HepG2 (cell line): Measurements from ENCODE around the gene ZSWIM8. TPM values are rescaled to one million over a fixed set of nuclear protein-coding genes. Genes with fewer than 3 reads are reported as not detected.

Experiments
- CREB1 ChIP-seq, 2 experiments: fragments of 450-650 bp in 1 of 2; IDR thresholded peaks; 2 replicates each; pipeline ENCODE4 v1.6.1; 2016 to 2017; ENCODE audit warnings: control low read depth in 1 of 2, mild to moderate bottlenecking in 1 of 2, missing compliant biosample characterization in 1 of 2, missing genetic modification characterization in 1 of 2
- HES4 ChIP-seq: sonication (generic); formaldehyde crosslinking; IDR thresholded peaks from 2 replicates; pipeline ENCODE4 v1.9.0; 2021; ENCODE audit warnings: mild to moderate bottlenecking, missing genetic modification reagents, borderline replicate concordance
- LCORL ChIP-seq, 2 experiments: fragments of 450-650 bp in 1 of 2; sonication (generic) in 1 of 2; formaldehyde crosslinking in 1 of 2; IDR thresholded peaks; 2 replicates each; pipeline versions ENCODE4 v1.5.0 to v1.6.1; 2017 to 2020; ENCODE audit warnings: antibody characterized with exemption in 1 of 2, missing genetic modification reagents in 1 of 2
- MEIS2 ChIP-seq: sonication (generic); formaldehyde crosslinking; IDR thresholded peaks from 2 replicates; pipeline ENCODE4 v1.9.0; 2021; ENCODE audit warnings: mild to moderate bottlenecking, missing genetic modification reagents
- RBM39 ChIP-seq: fragments of 200-400 bp; formaldehyde crosslinking; IDR thresholded peaks from one replicate; pipeline ENCODE4 v1.6.1; 2018; ENCODE audit warnings: antibody characterized with exemption, mild to moderate bottlenecking, low read depth, low read length; ENCODE audit not compliant: poor library complexity, severe bottlenecking
- TCF7 ChIP-seq: sonication (generic); IDR thresholded peaks from 2 replicates; pipeline ENCODE4 v1.6.1; 2016; ENCODE audit warnings: antibody characterized with exemption, low read depth
- ZBTB3 ChIP-seq: sonication (generic); formaldehyde crosslinking; IDR thresholded peaks from 2 replicates; pipeline ENCODE4 v1.4.0; 2020; ENCODE audit warnings: low read depth, mild to moderate bottlenecking, moderate library complexity, missing genetic modification reagents, borderline replicate concordance
- ZNF296 ChIP-seq: sonication (generic); formaldehyde crosslinking; conservative IDR thresholded peaks from 2 replicates; pipeline ENCODE4 v1.5.0; 2020; ENCODE audit warnings: mild to moderate bottlenecking, missing genetic modification reagents
- ZNF749 ChIP-seq: sonication (generic); formaldehyde crosslinking; IDR thresholded peaks from 2 replicates; pipeline ENCODE4 v1.8.0; 2022; ENCODE audit warnings: mild to moderate bottlenecking, missing genetic modification reagents, moderate library complexity, borderline replicate concordance
- polyA plus RNA-seq, 8 experiments: library from polyadenylated mRNA; depleted of rRNA in 3 of 8; stranded (reverse) in 7 of 8; unstranded in 1 of 8; fragments of >200 nt; fragmentation: Illumina TruSeq in 4 of 8; extraction: Trizol in 4 of 8; gene quantifications; 2 replicates each; pipeline versions ENCODE4 v1.2.1 to v1.2.3, GENCODE V29; 2011 to 2016; ENCODE audit warnings: low read depth in 4 of 8, missing spikeins in 1 of 8, mixed read lengths in 1 of 8; ENCODE audit not compliant: insufficient read depth in 1 of 8
- total RNA-seq, 5 experiments: library from RNA; depleted of rRNA; stranded (reverse); fragments of >200 nt; fragmentation: Illumina TruSeq; extraction: Trizol; gene quantifications; 2 replicates each; pipeline ENCODE4 v1.2.3, GENCODE V29; 2016; ENCODE audit warnings: low read depth in 1 of 5
- TF ChIP-seq, protein P1 (sequence below), 2 experiments: sonication (generic) in 1 of 2; formaldehyde crosslinking in 1 of 2; IDR thresholded peaks; 2 replicates each; pipeline versions ENCODE4 v1.4.0 to v1.6.1; 2018 to 2020; ENCODE audit warnings: missing genetic modification reagents in 2 of 2, borderline replicate concordance in 1 of 2, low read depth in 1 of 2, mild to moderate bottlenecking in 1 of 2, missing biosample characterization in 1 of 2
- TF ChIP-seq, protein P2 (sequence below): sonication (generic); formaldehyde crosslinking; IDR thresholded peaks from 2 replicates; pipeline ENCODE4 v1.5.0; 2020; ENCODE audit warnings: mild to moderate bottlenecking, missing genetic modification reagents, borderline replicate concordance
- TF ChIP-seq, protein P3 (sequence below): sonication (generic); formaldehyde crosslinking; IDR thresholded peaks from 2 replicates; pipeline ENCODE4 v1.5.1; 2020; ENCODE audit warnings: missing genetic modification reagents, mild to moderate bottlenecking, borderline replicate concordance
- TF ChIP-seq, protein P4 (sequence below): sonication (generic); formaldehyde crosslinking; IDR thresholded peaks from 2 replicates; pipeline ENCODE4 v1.4.0; 2020; ENCODE audit warnings: missing genetic modification reagents
- TF ChIP-seq, protein P5 (sequence below): sonication (generic); formaldehyde crosslinking; IDR thresholded peaks from 2 replicates; pipeline ENCODE4 v1.4.0; 2020; ENCODE audit warnings: missing genetic modification reagents

Gene ZSWIM8
- total and polyA plus RNA-seq, 2 of the 13 experiments (the other 11 are each of a cell fraction or from before 2014, with no cell fraction given): 39.9 to 98.2 TPM

DNA sequence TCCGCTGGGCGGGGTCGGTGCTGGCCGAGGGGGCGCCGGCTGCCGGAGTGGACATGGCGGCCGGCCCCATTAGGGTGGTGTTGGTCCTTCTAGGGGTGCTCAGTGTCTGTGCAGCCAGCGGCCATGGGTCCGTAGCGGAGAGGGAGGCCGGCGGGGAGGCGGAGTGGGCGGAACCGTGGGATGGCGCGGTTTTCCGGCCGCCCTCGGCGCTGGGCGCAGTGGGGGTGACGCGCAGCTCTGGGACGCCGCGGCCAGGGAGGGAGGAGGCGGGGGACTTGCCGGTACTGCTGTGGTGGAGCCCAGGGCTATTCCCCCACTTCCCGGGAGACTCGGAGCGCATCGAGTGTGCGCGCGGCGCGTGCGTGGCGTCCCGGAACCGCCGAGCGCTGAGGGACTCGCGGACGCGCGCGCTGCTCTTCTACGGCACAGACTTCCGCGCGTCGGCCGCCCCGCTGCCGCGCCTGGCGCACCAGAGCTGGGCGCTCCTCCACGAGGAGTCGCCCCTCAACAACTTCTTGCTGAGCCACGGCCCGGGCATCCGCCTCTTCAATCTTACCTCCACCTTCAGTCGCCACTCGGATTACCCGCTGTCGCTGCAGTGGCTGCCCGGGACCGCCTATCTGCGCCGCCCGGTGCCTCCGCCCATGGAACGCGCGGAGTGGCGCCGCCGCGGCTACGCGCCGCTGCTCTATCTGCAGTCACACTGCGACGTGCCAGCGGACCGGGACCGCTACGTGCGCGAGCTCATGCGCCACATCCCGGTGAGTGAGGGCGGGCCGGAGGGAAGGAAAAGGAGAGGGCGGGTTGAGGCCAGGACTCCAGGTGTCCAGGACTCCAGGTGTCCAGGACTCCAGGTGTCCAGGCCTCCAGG, 12.9 kb upstream of the ZSWIM8 start (continued):
- TF ChIP-seq, protein P1, sequence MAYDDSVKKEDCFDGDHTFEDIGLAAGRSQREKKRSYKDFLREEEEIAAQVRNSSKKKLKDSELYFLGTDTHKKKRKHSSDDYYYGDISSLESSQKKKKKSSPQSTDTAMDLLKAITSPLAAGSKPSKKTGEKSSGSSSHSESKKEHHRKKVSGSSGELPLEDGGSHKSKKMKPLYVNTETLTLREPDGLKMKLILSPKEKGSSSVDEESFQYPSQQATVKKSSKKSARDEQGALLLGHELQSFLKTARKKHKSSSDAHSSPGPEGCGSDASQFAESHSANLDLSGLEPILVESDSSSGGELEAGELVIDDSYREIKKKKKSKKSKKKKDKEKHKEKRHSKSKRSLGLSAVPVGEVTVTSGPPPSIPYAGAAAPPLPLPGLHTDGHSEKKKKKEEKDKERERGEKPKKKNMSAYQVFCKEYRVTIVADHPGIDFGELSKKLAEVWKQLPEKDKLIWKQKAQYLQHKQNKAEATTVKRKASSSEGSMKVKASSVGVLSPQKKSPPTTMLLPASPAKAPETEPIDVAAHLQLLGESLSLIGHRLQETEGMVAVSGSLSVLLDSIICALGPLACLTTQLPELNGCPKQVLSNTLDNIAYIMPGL (CRISPR knock-in tag; IDR thresholded peaks at IDR 0.05; ENCODE audit: borderline replicate concordance in 1 of 2, low read depth in 1 of 2): peak; percentile 62 to 72; a peak in 3 of 4 replicates
- 0 out of 2 replicates have a peak, but pooled peaks have one; percentile 35 for TF ChIP-seq HES4 (CRISPR knock-in tag)
- peak; percentile 94 for TF ChIP-seq ZNF296 (CRISPR knock-in tag)
- TF ChIP-seq LCORL (IDR thresholded peaks at IDR 0.05): no peak
- peak; percentile 45; the same call in 1 of the 2 replicates for TF ChIP-seq LCORL (CRISPR knock-in tag; IDR thresholded peaks at IDR 0.05)
- TF ChIP-seq ZBTB3 (CRISPR knock-in tag): no peak
- TF ChIP-seq MEIS2 (CRISPR knock-in tag): peak; percentile 23; the same call in 1 of the 2 replicates
- TF ChIP-seq, protein P2, sequence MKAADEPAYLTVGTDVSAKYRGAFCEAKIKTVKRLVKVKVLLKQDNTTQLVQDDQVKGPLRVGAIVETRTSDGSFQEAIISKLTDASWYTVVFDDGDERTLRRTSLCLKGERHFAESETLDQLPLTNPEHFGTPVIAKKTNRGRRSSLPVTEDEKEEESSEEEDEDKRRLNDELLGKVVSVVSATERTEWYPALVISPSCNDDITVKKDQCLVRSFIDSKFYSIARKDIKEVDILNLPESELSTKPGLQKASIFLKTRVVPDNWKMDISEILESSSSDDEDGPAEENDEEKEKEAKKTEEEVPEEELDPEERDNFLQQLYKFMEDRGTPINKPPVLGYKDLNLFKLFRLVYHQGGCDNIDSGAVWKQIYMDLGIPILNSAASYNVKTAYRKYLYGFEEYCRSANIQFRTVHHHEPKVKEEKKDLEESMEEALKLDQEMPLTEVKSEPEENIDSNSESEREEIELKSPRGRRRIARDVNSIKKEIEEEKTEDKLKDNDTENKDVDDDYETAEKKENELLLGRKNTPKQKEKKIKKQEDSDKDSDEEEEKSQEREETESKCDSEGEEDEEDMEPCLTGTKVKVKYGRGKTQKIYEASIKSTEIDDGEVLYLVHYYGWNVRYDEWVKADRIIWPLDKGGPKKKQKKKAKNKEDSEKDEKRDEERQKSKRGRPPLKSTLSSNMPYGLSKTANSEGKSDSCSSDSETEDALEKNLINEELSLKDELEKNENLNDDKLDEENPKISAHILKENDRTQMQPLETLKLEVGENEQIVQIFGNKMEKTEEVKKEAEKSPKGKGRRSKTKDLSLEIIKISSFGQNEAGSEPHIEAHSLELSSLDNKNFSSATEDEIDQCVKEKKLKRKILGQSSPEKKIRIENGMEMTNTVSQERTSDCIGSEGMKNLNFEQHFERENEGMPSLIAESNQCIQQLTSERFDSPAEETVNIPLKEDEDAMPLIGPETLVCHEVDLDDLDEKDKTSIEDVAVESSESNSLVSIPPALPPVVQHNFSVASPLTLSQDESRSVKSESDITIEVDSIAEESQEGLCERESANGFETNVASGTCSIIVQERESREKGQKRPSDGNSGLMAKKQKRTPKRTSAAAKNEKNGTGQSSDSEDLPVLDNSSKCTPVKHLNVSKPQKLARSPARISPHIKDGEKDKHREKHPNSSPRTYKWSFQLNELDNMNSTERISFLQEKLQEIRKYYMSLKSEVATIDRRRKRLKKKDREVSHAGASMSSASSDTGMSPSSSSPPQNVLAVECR (CRISPR knock-in tag): peak; percentile 84; the same call in 1 of the 2 replicates
- TF ChIP-seq, protein P3, sequence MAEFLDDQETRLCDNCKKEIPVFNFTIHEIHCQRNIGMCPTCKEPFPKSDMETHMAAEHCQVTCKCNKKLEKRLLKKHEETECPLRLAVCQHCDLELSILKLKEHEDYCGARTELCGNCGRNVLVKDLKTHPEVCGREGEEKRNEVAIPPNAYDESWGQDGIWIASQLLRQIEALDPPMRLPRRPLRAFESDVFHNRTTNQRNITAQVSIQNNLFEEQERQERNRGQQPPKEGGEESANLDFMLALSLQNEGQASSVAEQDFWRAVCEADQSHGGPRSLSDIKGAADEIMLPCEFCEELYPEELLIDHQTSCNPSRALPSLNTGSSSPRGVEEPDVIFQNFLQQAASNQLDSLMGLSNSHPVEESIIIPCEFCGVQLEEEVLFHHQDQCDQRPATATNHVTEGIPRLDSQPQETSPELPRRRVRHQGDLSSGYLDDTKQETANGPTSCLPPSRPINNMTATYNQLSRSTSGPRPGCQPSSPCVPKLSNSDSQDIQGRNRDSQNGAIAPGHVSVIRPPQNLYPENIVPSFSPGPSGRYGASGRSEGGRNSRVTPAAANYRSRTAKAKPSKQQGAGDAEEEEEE: no peak
- TF ChIP-seq, protein P4, sequence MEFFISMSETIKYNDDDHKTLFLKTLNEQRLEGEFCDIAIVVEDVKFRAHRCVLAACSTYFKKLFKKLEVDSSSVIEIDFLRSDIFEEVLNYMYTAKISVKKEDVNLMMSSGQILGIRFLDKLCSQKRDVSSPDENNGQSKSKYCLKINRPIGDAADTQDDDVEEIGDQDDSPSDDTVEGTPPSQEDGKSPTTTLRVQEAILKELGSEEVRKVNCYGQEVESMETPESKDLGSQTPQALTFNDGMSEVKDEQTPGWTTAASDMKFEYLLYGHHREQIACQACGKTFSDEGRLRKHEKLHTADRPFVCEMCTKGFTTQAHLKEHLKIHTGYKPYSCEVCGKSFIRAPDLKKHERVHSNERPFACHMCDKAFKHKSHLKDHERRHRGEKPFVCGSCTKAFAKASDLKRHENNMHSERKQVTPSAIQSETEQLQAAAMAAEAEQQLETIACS: peak; percentile 92
- TF ChIP-seq ZNF749 (CRISPR knock-in tag): 0 out of 2 replicates have a peak, but pooled peaks have one; percentile 37
- TF ChIP-seq, protein P5, sequence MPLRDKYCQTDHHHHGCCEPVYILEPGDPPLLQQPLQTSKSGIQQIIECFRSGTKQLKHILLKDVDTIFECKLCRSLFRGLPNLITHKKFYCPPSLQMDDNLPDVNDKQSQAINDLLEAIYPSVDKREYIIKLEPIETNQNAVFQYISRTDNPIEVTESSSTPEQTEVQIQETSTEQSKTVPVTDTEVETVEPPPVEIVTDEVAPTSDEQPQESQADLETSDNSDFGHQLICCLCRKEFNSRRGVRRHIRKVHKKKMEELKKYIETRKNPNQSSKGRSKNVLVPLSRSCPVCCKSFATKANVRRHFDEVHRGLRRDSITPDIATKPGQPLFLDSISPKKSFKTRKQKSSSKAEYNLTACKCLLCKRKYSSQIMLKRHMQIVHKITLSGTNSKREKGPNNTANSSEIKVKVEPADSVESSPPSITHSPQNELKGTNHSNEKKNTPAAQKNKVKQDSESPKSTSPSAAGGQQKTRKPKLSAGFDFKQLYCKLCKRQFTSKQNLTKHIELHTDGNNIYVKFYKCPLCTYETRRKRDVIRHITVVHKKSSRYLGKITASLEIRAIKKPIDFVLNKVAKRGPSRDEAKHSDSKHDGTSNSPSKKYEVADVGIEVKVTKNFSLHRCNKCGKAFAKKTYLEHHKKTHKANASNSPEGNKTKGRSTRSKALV (CRISPR knock-in tag): peak; percentile 93
- TF ChIP-seq CREB1 (IDR thresholded peaks at IDR 0.05): peak; percentile 25; the same call in 1 of the 2 replicates
- TF ChIP-seq CREB1 (CRISPR knock-in tag; IDR thresholded peaks at IDR 0.05): peak; percentile 37; the same call in 1 of the 2 replicates
- TF ChIP-seq TCF7: no peak
- TF ChIP-seq RBM39: peak; percentile 28
